Stimulated activated CD4-positive, alpha-beta T cell treated with anti-CD3 and anti-CD28 coated beads, Interleukin-4, amount 100 ng/mL, for 48 hours (primary cell): ENCODE results near the gene SLC36A2.
"Not testable (repeated sequence)": the region's sequence is repeated elsewhere in the genome, so short reads cannot be mapped to it uniquely, and the experiment has no call there.

ENCODE experiments used
- DNase-seq, 2 donors: peaks; one replicate each; pipeline ENCODE4 v3.0.0-alpha.2; 2020; ENCODE audit warnings: low read depth in 2 of 2

The SLC36A2 gene

GRCh38 chr5:151326266-151326665 is 21.1 kb downstream of the SLC36A2 start:
- DNase-seq, result no peak

GRCh38 chr5:151320481-151320880 is 26.9 kb downstream of the SLC36A2 start:
- no peak for DNase-seq

- DNase-seq, result no peak
These were observed 28.3 kb downstream of the SLC36A2 start for GRCh38 chr5:151318850-151319732.

GRCh38 chr5:151317871-151318270 is 29.5 kb downstream of the SLC36A2 start:
- DNase-seq, result no peak

- peak; percentile 54 to 61 for DNase-seq
These were observed 31.3 kb downstream of the SLC36A2 start for GRCh38 chr5:151315998-151316597.

GRCh38 chr5:151313357-151313756 is 34.0 kb downstream of the SLC36A2 start:
- no peak for DNase-seq

- DNase-seq, result no peak
These were observed 34.5 kb downstream of the SLC36A2 start for GRCh38 chr5:151312756-151313324.

GRCh38 chr5:151310932-151311331 is 36.4 kb downstream of the SLC36A2 start:
- DNase-seq, result no peak

GRCh38 chr5:151309821-151310220 is 37.5 kb downstream of the SLC36A2 start:
- DNase-seq, result not testable (repeated sequence)

GRCh38 chr5:151309266-151309665 is 38.1 kb downstream of the SLC36A2 start:
- not testable (repeated sequence) for DNase-seq

GRCh38 chr5:151303666-151304065 is 43.7 kb downstream of the SLC36A2 start, which contains the start of gene SLC36A3:
SLC36A3 (minus strand) TSS chr5:151303766; CDS start chr5:151303354, 412 bp downstream.
- DNase-seq, result no peak

- DNase-seq, result no peak
These were observed 49.1 kb downstream of the SLC36A2 start for GRCh38 chr5:151298063-151298855.

- no peak for DNase-seq
These were observed 50.4 kb downstream of the SLC36A2 start for GRCh38 chr5:151296974-151297373.

GRCh38 chr5:151296478-151296830 is 50.9 kb downstream of the SLC36A2 start:
- no peak for DNase-seq

GRCh38 chr5:151295791-151296477 is 51.4 kb downstream of the SLC36A2 start:
- DNase-seq, result no peak

- DNase-seq, result no peak
These were observed 52.2 kb downstream of the SLC36A2 start for GRCh38 chr5:151295138-151295537.

- DNase-seq, result no peak
These were observed 53.7 kb downstream of the SLC36A2 start for GRCh38 chr5:151293624-151294023.

GRCh38 chr5:151288180-151288579 is 59.2 kb downstream of the SLC36A2 start:
- DNase-seq, result no peak

- DNase-seq, result no peak
These were observed 61.1 kb downstream of the SLC36A2 start for GRCh38 chr5:151286246-151286645.

GRCh38 chr5:151285683-151286082 is 61.7 kb downstream of the SLC36A2 start:
- no peak for DNase-seq

- DNase-seq, result peak in 1 of 2 donors; percentile 6
These were observed 62.9 kb downstream of the SLC36A2 start for GRCh38 chr5:151284392-151284967.
